Right lobe of liver (tissue), 6 donors: Measurements from ENCODE around the gene UVRAG. TPM values are rescaled to one million over a fixed set of nuclear protein-coding genes. Genes with fewer than 3 reads are reported as not detected.

ENCODE experiments used
- ATAC-seq, 4 donors: fragments of 200-7000 bp; cut with Tn5 transposase; one replicate each; pipeline ENCODE4 v1.9.1; 2020; ENCODE audit warnings: mild to moderate bottlenecking in 4 of 4, moderate library complexity in 4 of 4
- DNase-seq, 3 donors: peaks; one replicate each; pipeline ENCODE4 v3.0.0-alpha.2; 2020
- H3K27ac ChIP-seq, 3 donors: fragments of 200-600 bp; one replicate each; pipeline ENCODE4 v1.8.0; 2022
- H3K27me3 ChIP-seq, 2 donors: fragments of 200-600 bp; one replicate each; pipeline ENCODE4 v1.8.0; 2022
- H3K36me3 ChIP-seq, 4 donors: fragments of 200-600 bp; sonication (generic) in 1 of 4; one replicate each; pipeline versions ENCODE4 v1.5.1 to v1.8.0; 2017 to 2022; ENCODE audit warnings: control low read depth in 1 of 4
- H3K4me1 ChIP-seq, 4 donors: fragments of 200-600 bp; sonication (generic) in 1 of 4; one replicate each; pipeline versions ENCODE4 v1.5.1 to v1.8.0; 2017 to 2022; ENCODE audit warnings: control low read depth in 1 of 4
- H3K4me3 ChIP-seq, 3 donors: fragments of 200-600 bp; one replicate each; pipeline ENCODE4 v1.8.0; 2022
- H3K9me3 ChIP-seq, 4 donors: fragments of 200-600 bp; sonication (generic) in 1 of 4; one replicate each; pipeline versions ENCODE4 v1.5.1 to v1.8.0; 2017 to 2022; ENCODE audit warnings: control low read depth in 1 of 4
- CTCF ChIP-seq, 4 donors: fragments of 200-600 bp in 3 of 4; fragments of 450-650 bp in 1 of 4; IDR thresholded peaks; one replicate each; pipeline versions ENCODE4 v1.5.1 to v1.8.0; 2016 to 2022; ENCODE audit warnings: antibody characterized with exemption in 4 of 4, mild to moderate bottlenecking in 2 of 4
- POLR2A ChIP-seq: fragments of 450-650 bp; IDR thresholded peaks from one replicate; pipeline ENCODE4 v1.6.1; 2017; ENCODE audit warnings: antibody characterized with exemption, mild to moderate bottlenecking
- WGBS: methylation state at CpG from one replicate; pipeline ENCODE4 v1.1.6; 2018; ENCODE audit warnings: low coverage, low lambda C conversion rate; ENCODE audit not compliant: insufficient coverage; ENCODE audit errors: missing lambda C conversion rate; 5-methylcytosine and 5-hydroxymethylcytosine counted together
- intact Hi-C, 2 donors: fragments of 100-400 bp; cut with DNase I; formaldehyde crosslinking; loops; one replicate each; pipeline versions ENCODE4 v1.11.2 to v1.14.1; 2022
- total RNA-seq, 6 experiments: library from RNA; depleted of rRNA in 2 of 6; stranded (reverse); fragments of >200 nt in 2 of 6; fragmentation: NEBNext Ultra II Directional in 3 of 6; extraction: Animal tissue kit (Norgen Biotek cat#: 25700) in 3 of 6; gene quantifications; one replicate each; pipeline versions ENCODE4 v1.1.0 to v1.2.4, GENCODE V29; 2016 to 2023
- donor health status: DM: no; HTN: yes; CAD: no.
- donor health status: DM: no; HTN: no; CAD: no.
- donor health status: DM: no; HTN: no; CAD: no.
- donor health status: DM: no; HTN: yes; CAD: no.
- donor health status: DM: no; HTN: yes; CAD: no.

UVRAG gene
- total RNA-seq, 6 experiments from 2014 or later: 8.8 to 12.6 (median 10.3) TPM

- DNase-seq: no peak
- Histone ChIP-seq H3K36me3 (no peaks in the 10 kb centered on the region), H3K4me3 (no peak overlapping the region), H3K27ac (no peak overlapping the region), H3K9me3 (no peaks in the 10 kb centered on the region), H3K27me3 (no peaks in the 10 kb centered on the region), H3K4me1 (no peaks in the 10 kb centered on the region)
- 71% methylated on average over 3 of the region's 3 CpGs for WGBS
- intact Hi-C loops: no loop called here
- TF ChIP-seq POLR2A (no peak), CTCF (IDR thresholded peaks at IDR 0.05) (no peak)
- ATAC-seq: no peak
Measured at GRCh38 chr11:75921808-75922207, 106.8 kb downstream of the UVRAG start.

DNA sequence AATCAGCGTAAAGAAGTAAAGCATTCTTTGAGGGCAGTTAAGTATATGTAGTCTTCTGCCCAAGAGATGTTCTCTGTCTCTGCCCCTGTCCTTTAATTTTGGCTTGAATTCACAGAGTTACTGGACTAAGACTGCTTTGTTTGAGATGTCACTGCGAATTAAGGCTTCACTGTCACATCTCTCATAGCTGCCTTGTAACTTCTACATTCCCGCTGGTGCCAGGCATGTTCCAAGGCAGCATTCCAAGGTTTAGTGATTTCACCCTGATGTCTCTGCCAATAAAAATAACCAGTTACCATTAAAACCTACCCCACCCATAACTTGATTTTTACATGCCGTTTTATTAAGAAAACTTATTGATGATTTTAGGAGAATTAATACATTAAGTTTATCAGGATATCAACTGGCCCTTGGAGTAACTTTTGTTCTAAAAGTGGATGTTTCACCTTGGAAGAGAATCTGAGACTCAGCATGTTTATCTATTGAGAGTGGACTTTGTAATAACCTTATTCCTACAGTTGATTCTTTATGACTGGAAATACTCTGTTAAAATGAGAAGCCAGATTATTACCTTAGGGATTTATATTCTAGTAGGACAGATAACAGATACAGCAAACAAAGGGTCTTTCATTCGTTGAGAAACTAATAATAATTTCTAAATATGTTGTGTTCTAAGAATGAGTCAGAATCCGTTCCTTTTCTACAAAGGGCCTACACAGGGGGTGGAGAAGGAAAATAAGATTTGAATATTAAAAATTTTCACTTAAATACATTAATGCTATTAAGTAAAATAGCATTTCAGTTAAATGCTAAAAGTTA lies 110.2 kb downstream of the UVRAG start:
- no peak overlapping the region for H3K27ac ChIP-seq
- no peaks in the 10 kb centered on the region for H3K27me3 ChIP-seq
- intact Hi-C loops: no loop called here
- 68% methylated on average over 6 of the region's 6 CpGs for WGBS
- no peak overlapping the region for H3K4me3 ChIP-seq
- peak in 2 of 4 donors; percentile 26 to 33 for ATAC-seq
- H3K36me3 ChIP-seq: no peaks in the 10 kb centered on the region
- no peak for TF ChIP-seq POLR2A
- no peak for TF ChIP-seq CTCF (IDR thresholded peaks at IDR 0.05)
- H3K9me3 ChIP-seq: no peaks in the 10 kb centered on the region
- H3K4me1 ChIP-seq: no peaks in the 10 kb centered on the region
- no peak for DNase-seq

GRCh38 chr11:75925785-75926164 lies 110.8 kb downstream of the UVRAG start:
- ATAC-seq (no peak), DNase-seq (no peak)
- Histone ChIP-seq H3K9me3 (no peaks in the 10 kb centered on the region), H3K27ac (no peak overlapping the region), H3K4me3 (no peak overlapping the region), H3K4me1 (no peaks in the 10 kb centered on the region), H3K36me3 (no peaks in the 10 kb centered on the region), H3K27me3 (no peaks in the 10 kb centered on the region)
- intact Hi-C loops: no loop called here
- TF ChIP-seq POLR2A (no peak), CTCF (IDR thresholded peaks at IDR 0.05) (no peak)
- 100% methylated on average over 1 of the region's 1 CpG for WGBS

DNA sequence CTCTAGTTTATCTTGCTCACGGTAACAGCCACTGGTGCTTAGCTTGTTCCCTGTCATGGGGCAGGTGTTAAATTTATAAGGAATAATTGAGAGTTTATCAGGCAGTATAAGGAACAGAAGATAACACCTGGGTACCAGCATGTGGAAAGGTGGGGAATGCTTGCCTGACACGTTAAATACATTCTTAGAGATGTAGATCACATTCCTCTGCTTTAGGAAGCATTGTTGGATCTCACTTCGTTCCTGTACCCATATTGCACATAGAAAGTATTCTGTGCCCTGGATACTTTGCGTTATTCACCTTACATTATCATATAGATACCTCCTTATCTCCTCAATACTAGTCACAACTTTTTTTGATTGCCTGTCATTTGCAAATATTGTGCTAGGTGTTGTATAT lies 114.7 kb downstream of the UVRAG start:
- Histone ChIP-seq H3K36me3 (no peaks in the 10 kb centered on the region), H3K4me3 (no peak overlapping the region), H3K27ac (no peak overlapping the region), H3K27me3 (no peaks in the 10 kb centered on the region), H3K9me3 (no peaks in the 10 kb centered on the region), H3K4me1 (no peaks in the 10 kb centered on the region)
- no peak for TF ChIP-seq CTCF (IDR thresholded peaks at IDR 0.05)
- no peak for TF ChIP-seq POLR2A
- no peak for ATAC-seq
- WGBS: 94% methylated on average over 3 of the region's 4 CpGs
- intact Hi-C loops: no loop called here
- no peak for DNase-seq
